GM12875 (cell line): ENCODE measurements around the gene USP24.

Experiments used
- H3K4me3 ChIP-seq: one replicate; pipeline ENCODE4 v1.5.1; 2011; ENCODE audit warnings: low read depth, low read length, control low read depth
- TF ChIP-seq, protein P1 (sequence below): IDR thresholded peaks from 2 replicates; pipeline ENCODE4 v1.5.1; 2011; ENCODE audit warnings: low read depth, mild to moderate bottlenecking, control low read depth, inconsistent platforms, low read length, moderate library complexity, borderline replicate concordance; ENCODE audit not compliant: insufficient read depth

The USP24 gene

DNA sequence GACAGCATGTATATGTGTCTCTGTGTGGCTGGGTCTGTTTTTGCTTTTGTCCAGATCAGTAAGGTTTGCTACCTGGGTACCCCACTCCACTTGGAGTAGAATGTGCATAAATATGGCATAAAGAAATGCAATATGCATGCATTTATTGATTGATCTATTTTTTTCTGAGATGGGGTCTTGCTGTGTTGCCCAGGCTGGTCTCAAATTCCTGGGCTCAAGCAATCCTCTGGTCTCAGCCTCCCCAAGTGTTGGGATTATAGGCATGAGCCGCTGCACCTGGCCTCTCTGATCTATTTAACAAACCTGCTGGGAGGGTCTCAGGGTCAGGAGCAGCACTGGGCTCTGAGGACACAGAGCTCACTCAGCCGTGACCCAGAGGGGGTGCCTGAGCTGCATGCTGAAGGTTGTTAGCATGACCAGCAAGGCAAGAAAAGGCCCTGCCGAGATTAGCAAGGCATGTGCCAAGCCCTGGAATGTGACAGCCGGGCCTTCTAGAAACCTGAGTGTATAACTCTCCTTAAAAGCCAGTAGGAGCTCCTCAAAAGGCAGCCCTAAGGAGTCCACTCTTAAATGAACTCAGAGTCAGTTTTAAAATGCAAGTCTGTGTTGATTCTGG is 153.3 kb downstream of the USP24 start:
- TF ChIP-seq, protein P1, sequence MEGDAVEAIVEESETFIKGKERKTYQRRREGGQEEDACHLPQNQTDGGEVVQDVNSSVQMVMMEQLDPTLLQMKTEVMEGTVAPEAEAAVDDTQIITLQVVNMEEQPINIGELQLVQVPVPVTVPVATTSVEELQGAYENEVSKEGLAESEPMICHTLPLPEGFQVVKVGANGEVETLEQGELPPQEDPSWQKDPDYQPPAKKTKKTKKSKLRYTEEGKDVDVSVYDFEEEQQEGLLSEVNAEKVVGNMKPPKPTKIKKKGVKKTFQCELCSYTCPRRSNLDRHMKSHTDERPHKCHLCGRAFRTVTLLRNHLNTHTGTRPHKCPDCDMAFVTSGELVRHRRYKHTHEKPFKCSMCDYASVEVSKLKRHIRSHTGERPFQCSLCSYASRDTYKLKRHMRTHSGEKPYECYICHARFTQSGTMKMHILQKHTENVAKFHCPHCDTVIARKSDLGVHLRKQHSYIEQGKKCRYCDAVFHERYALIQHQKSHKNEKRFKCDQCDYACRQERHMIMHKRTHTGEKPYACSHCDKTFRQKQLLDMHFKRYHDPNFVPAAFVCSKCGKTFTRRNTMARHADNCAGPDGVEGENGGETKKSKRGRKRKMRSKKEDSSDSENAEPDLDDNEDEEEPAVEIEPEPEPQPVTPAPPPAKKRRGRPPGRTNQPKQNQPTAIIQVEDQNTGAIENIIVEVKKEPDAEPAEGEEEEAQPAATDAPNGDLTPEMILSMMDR, result no peak
- H3K4me3 ChIP-seq, result no peak overlapping the region

DNA sequence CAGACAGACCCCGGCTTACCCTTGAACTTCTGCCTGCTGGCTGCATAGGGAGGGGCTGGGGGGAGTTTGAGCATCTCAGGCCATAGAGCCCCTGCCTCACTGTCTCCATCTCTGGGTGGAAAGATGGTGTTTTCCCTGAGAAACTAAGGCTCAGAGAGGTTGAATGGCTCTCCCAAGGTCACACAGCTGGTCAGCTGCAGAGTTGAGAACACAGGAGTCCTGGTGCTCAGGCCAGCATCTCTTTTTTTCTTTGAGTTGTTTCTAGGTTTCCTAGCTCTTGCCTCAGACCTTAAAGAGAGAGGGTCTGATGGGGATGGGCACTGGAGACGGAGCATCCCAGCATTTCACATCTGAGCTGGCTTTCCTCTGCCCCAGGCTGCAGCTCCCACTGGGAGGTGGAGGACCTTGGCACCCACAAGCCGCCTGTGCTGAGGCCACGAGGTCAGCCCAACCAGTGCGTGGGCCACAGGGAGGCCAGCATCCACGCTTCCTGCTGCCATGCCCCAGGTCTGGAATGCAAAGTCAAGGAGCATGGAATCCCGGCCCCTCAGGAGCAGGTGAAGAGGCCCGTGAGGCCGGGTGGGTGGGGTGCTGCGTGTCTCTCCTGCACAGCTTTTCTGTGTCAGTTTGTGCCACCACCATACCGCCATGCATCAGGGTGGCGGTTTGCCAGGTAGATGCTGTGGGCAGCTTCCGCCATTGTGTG is 154.0 kb downstream of the USP24 start:
- H3K4me3 ChIP-seq, result no peak overlapping the region
- TF ChIP-seq, protein P1, result no peak

DNA sequence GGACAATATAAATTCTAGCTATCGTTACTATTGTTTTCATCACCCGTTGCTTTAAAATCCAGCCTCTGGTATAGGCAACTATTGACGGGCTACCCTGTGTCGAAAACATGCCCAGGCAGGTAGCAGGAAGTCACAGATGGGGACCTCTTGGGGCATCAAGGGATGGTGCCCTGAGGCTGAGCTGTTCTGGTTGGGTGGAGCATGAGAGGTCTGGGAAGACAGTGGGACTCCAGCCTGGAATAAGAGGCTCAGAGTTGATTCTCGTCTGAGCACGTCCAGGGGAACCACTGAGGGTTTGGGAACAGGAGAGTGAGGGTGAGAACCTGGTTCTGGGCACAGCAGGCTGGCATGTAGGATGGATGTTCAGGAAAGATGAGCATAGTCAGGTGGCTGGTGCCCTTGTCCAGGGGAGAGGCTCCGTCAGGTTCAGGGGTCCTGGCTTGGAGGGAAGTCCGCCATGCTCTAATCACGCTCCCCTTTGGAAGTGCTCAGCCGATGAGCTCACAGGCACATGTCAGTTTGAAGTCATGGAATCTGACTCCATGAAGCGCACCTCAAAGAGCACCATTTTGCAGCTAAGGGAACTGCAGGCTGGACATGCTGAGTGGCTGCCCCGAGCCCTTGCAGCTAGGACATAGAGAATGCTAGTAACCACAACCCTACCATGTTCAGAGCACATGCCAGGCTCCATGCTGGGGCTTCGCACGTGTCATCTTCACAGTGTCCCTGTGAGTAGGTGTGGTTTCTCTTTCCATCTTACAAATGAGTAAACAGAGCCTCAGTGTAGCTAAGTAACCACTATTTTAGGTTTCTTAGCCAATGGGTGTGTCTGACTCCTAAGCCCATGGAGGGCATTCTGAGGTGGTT is 154.8 kb downstream of the USP24 start:
- no peak overlapping the region for H3K4me3 ChIP-seq
- TF ChIP-seq, protein P1, result no peak

DNA sequence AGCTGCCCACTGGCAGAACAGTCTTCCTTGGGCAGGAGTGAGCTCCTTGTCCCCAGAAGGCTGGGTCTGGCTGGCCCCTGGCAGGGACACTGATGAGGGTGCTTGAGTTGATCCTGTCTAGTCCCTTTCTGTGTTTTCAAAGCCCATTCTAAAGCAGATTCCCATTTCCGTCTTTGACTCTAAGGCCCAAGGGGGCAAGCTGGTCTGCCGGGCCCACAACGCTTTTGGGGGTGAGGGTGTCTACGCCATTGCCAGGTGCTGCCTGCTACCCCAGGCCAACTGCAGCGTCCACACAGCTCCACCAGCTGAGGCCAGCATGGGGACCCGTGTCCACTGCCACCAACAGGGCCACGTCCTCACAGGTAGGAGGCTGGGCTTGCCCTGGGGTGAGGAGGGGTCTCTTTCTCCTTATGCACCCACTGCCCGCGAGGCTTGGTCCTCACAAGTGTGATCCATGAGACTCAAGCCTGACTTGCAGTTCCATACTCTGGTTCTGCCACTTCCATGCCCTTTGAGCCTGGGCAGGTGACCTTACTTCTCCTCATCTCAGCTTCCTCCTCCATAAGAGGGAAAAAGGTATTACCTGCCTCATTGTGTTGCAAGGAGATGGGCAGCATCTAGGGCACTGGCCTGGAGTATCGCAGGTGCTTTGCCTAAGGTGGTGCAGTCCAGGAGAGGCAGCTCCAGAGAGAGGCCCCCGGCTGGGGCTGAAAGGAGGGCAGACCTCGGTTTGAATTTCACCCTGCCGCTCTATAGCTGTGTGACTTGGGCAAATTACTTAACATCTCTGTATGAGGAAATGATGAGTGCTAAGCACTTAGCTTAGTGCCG is 155.6 kb downstream of the USP24 start:
- no peak overlapping the region for H3K4me3 ChIP-seq
- TF ChIP-seq, protein P1, result no peak

DNA sequence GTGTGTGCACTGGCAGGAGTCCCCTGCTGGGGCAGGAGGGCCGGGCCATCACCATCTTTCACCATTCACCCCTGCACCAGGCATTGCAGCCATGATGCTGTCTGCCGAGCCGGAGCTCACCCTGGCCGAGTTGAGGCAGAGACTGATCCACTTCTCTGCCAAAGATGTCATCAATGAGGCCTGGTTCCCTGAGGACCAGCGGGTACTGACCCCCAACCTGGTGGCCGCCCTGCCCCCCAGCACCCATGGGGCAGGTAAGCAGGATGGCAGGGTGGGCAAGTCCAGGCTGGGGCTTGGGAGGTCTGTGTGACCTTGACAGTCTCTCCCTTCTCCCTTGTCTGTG is 157.2 kb downstream of the USP24 start:
- H3K4me3 ChIP-seq, result no peak overlapping the region
- TF ChIP-seq, protein P1, result no peak

DNA sequence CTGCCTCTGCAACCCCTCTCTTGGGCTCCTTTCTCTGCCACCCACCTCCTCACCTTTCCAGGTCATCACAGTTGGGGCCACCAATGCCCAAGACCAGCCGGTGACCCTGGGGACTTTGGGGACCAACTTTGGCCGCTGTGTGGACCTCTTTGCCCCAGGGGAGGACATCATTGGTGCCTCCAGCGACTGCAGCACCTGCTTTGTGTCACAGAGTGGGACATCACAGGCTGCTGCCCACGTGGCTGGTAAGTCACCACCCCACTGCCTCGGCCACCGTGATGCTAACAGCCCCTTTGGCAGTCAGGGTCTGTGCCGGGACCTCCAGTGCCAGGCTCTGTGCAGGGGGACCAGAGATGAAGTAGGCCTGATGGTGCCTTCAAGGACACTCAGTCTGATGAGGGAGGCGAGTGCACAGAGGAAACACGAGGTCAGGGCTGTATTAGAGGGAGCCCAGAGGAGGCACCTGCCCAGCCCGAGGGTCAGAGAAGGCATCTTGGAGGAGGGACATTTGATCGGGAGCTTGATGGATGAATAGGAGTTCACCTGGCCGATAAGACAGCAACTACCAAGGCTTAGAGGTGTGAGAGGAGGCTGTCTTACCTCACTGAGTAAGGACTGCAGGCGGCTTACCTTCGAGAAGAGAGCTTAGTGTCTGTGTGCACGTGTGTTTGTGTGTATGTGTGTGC is 157.8 kb downstream of the USP24 start:
- TF ChIP-seq, protein P1, result no peak
- no peak overlapping the region for H3K4me3 ChIP-seq
